ENCODE data around the gene ZNF333.

- TF ChIP-seq CTCF (IDR thresholded peaks at IDR 0.05) = no peak
- TF ChIP-seq POLR2A (IDR thresholded peaks at IDR 0.05) = no peak
These were observed 84.5 kb downstream of the ZNF333 start for GRCh38 chr19:14774373-14774772.
